Transverse colon (tissue), 4 donors: ENCODE measurements around the gene LYPD3. TPM values are rescaled to one million over a fixed set of nuclear protein-coding genes. Genes with fewer than 3 reads are reported as not detected.

Source experiments
- DNase-seq: peaks from one replicate; pipeline ENCODE4 v3.0.0-alpha.2; 2019
- H3K27ac ChIP-seq, 4 donors: fragments of 200-600 bp; sonication (generic); 2 replicates each; pipeline ENCODE4 v1.5.1; 2016 to 2018; ENCODE audit warnings: inconsistent platforms in 4 of 4
- H3K27me3 ChIP-seq: fragments of 200-600 bp; sonication (generic); 2 replicates; pipeline ENCODE4 v1.5.1; 2017; ENCODE audit warnings: inconsistent platforms
- H3K36me3 ChIP-seq, 4 donors: fragments of 200-600 bp; sonication (generic); 2 replicates each; pipeline ENCODE4 v1.5.1; 2017 to 2019; ENCODE audit warnings: inconsistent platforms in 4 of 4
- H3K4me1 ChIP-seq, 4 donors: fragments of 200-600 bp; sonication (generic); 2 replicates each; pipeline ENCODE4 v1.5.1; 2017 to 2020; ENCODE audit warnings: inconsistent platforms in 4 of 4
- H3K4me3 ChIP-seq, 4 donors: fragments of 200-600 bp; sonication (generic); 1 replicate in 1 of 4; 2 replicates in 3 of 4; pipeline versions ENCODE4 v1.5.1 to v1.6.1; 2017 to 2019; ENCODE audit warnings: inconsistent platforms in 4 of 4
- H3K9me3 ChIP-seq, 2 donors: fragments of 200-600 bp; sonication (generic); 2 replicates each; pipeline ENCODE4 v1.5.1; 2017 to 2019; ENCODE audit warnings: inconsistent platforms in 2 of 2
- EP300 ChIP-seq: sonication (generic); formaldehyde crosslinking; IDR thresholded peaks from one replicate; pipeline ENCODE4 v1.6.1; 2017; ENCODE audit warnings: antibody characterized with exemption, low read depth
- POLR2A ChIP-seq: fragments of 450-650 bp; IDR thresholded peaks from one replicate; pipeline ENCODE4 v1.6.1; 2016; ENCODE audit warnings: antibody characterized with exemption, mild to moderate bottlenecking, moderate library complexity
- POLR2AphosphoS5 ChIP-seq, 3 donors: sonication (generic); formaldehyde crosslinking; IDR thresholded peaks; one replicate each; pipeline ENCODE4 v1.6.1; 2016; ENCODE audit warnings: antibody characterized with exemption in 3 of 3
- WGBS, 2 donors: methylation state at CpG; one replicate each; pipeline ENCODE4 v1.1.5; 2018; ENCODE audit warnings: low coverage in 1 of 2; 5-methylcytosine and 5-hydroxymethylcytosine counted together
- in situ Hi-C, 4 donors: fragments of 200-750 bp; cut with MboI; loops; one replicate each; pipeline versions ENCODE4 v1.15.0 to v1.15.1; 2017; ENCODE audit warnings: low sequenced_read_pairs in 3 of 4, low pct_ligation_motif_present in 1 of 4, low pct_unique_long_range_greater_than_20kb in 1 of 4
- intact Hi-C: fragments of 100-400 bp; cut with DNase I; formaldehyde crosslinking; loops from one replicate; pipeline ENCODE4 v1.15.1; 2023; ENCODE audit warnings: low total_unique reads
- total RNA-seq, 4 donors: library from RNA; depleted of rRNA; stranded (reverse); fragments of >200 nt; gene quantifications; one replicate each; pipeline ENCODE4 v1.1.0, GENCODE V29; 2016
- TF ChIP-seq, protein P1 (sequence below), 5 experiments: fragments of 200-600 bp in 3 of 5; fragments of 450-650 bp in 2 of 5; sonication (generic) in 3 of 5; IDR thresholded peaks; 1 replicate in 2 of 5; 2 replicates in 3 of 5; pipeline ENCODE4 v1.5.1; 2016 to 2017; ENCODE audit warnings: antibody characterized with exemption in 5 of 5, inconsistent platforms in 3 of 5, mild to moderate bottlenecking in 2 of 5, moderate library complexity in 1 of 5

Gene LYPD3
- total RNA-seq, 4 donors from 2014 or later, result 2.2 TPM; not detected in 3

- 57 to 65% methylated on average over 4 of the region's 4 CpGs for WGBS, 2 donors
- no peak for DNase-seq
- Histone ChIP-seq H3K27me3 (no peaks in the 10 kb centered on the region), H3K36me3 (no peaks in the 10 kb centered on the region), H3K27ac (no peak overlapping the region), H3K4me3 (no peak overlapping the region), H3K9me3 (no peaks in the 10 kb centered on the region), H3K4me1 (peaks cover 0 to 8% (median 0%) of the 10 kb centered on the region in 4 donors)
- in situ Hi-C loops (no loop called here), intact Hi-C loops (no loop called here)
- TF ChIP-seq POLR2A, result no peak
- no peak for TF ChIP-seq EP300
- TF ChIP-seq POLR2AphosphoS5 (IDR thresholded peaks at IDR 0.05), result no peak
- TF ChIP-seq, protein P1, sequence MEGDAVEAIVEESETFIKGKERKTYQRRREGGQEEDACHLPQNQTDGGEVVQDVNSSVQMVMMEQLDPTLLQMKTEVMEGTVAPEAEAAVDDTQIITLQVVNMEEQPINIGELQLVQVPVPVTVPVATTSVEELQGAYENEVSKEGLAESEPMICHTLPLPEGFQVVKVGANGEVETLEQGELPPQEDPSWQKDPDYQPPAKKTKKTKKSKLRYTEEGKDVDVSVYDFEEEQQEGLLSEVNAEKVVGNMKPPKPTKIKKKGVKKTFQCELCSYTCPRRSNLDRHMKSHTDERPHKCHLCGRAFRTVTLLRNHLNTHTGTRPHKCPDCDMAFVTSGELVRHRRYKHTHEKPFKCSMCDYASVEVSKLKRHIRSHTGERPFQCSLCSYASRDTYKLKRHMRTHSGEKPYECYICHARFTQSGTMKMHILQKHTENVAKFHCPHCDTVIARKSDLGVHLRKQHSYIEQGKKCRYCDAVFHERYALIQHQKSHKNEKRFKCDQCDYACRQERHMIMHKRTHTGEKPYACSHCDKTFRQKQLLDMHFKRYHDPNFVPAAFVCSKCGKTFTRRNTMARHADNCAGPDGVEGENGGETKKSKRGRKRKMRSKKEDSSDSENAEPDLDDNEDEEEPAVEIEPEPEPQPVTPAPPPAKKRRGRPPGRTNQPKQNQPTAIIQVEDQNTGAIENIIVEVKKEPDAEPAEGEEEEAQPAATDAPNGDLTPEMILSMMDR (IDR thresholded peaks at IDR 0.05), result no peak
These were observed 48.3 kb downstream of the LYPD3 start for GRCh38 chr19:43416951-43417623.

DNA sequence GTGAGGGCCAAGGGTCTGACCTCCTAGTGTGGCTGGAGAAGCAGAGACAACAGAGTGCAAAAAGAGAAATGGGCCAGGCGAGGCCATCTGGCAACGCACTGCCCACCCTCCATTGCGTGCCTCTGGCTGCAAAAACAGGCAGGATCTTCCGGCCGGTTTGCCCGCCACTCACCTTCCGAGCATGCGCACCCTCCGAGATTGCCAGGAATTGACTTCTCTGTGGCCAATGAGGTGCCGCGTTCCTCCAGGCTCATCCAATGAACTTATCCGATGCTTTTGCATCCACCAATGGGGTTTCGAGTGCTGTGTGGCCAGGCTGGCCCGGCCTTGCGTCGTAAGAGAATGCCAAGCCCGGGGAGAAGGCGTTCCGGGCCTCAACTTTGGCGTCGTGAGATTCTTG lies 50.9 kb downstream of the LYPD3 start, which contains the start of gene TEX101:
TEX101 (plus strand) TSS at position 337 of the 400 bp plus-strand sequence. CDS start 1,030 bp downstream, outside the sequence.
- H3K9me3 ChIP-seq, result no peaks in the 10 kb centered on the region
- H3K36me3 ChIP-seq, result no peaks in the 10 kb centered on the region
- no peak within 1 kb of the TSS for H3K4me3 ChIP-seq
- intact Hi-C loops (no loop called here), in situ Hi-C loops (no loop called here)
- WGBS, 2 donors, result 95% methylated on average over 21 of the region's 21 CpGs; no CpG with 5 or more reads in 1 of the 2 donors
- TF ChIP-seq POLR2A, result no peak
- TF ChIP-seq EP300, result no peak
- no peaks in the 10 kb centered on the region for H3K27me3 ChIP-seq
- no peak for DNase-seq
- H3K27ac ChIP-seq, result no peak within 1 kb of the TSS
- H3K4me1 ChIP-seq, result peaks cover 0 to 8% (median 0%) of the 10 kb centered on the region in 4 donors

GRCh38 chr19:43412441-43412840 lies 53.0 kb downstream of the LYPD3 start:
- no peaks in the 10 kb centered on the region for H3K9me3 ChIP-seq
- no peaks in the 10 kb centered on the region for H3K27me3 ChIP-seq
- TF ChIP-seq POLR2AphosphoS5 (IDR thresholded peaks at IDR 0.05), result no peak
- TF ChIP-seq, protein P1 (IDR thresholded peaks at IDR 0.05), result no peak
- no peak for TF ChIP-seq POLR2A
- no peak for TF ChIP-seq EP300
- H3K36me3 ChIP-seq, result no peaks in the 10 kb centered on the region
- intact Hi-C loops, result no loop called here
- no peak overlapping the region for H3K27ac ChIP-seq
- DNase-seq, result no peak
- WGBS, 2 donors, result 85% methylated on average over 6 of the region's 6 CpGs; no CpG with 5 or more reads in 1 of the 2 donors
- no peak overlapping the region for H3K4me3 ChIP-seq
- in situ Hi-C loops, result no loop called here
- H3K4me1 ChIP-seq, result peaks cover 0 to 8% (median 0%) of the 10 kb centered on the region in 4 donors

Other genes with a start within 250 kb of the LYPD3 start
- gene PSG9, start 196.1 kb downstream of the LYPD3 start, total RNA-seq, result not detected
- gene CD177, start 111.9 kb downstream of the LYPD3 start, total RNA-seq, result 100 to 1,000 TPM in 2 of 4 donors, 10 to 100 TPM in 2; 12.1 to 720 (median 82.6) TPM
- gene TEX101, start 50.7 kb downstream of the LYPD3 start, total RNA-seq, result not detected
- gene PHLDB3, start 39.1 kb upstream of the LYPD3 start, total RNA-seq, result 10 to 100 TPM; 10.2 to 28.7 (median 16.5) TPM
- 100 to 1,000 TPM; 438 to 667 (median 458) TPM for gene ETHE1, start 61.6 kb upstream of the LYPD3 start, total RNA-seq
- gene ZNF575, start 67.6 kb upstream of the LYPD3 start, total RNA-seq, result 1 to 10 TPM in 2 of 4 donors, under 1 TPM in 1, not detected in 1; 0.20 to 1.9 (median 1.8) TPM
- 100 to 1,000 TPM in 1 of 4 donors, 10 to 100 TPM in 2, 1 to 10 TPM in 1; 8.0 to 147 (median 15.8) TPM for gene XRCC1, start 109.9 kb upstream of the LYPD3 start, total RNA-seq
- 1 to 10 TPM in 3 of 4 donors, not detected in 1; 1.1 to 4.0 (median 1.6) TPM for gene PINLYP, start 110.2 kb upstream of the LYPD3 start, total RNA-seq
- gene IRGQ, start 130.5 kb upstream of the LYPD3 start, total RNA-seq, result 10 to 100 TPM; 15.7 to 32.5 (median 24.7) TPM
- gene ZNF576, start 131.0 kb upstream of the LYPD3 start, total RNA-seq, result 10 to 100 TPM in 2 of 4 donors, 1 to 10 TPM in 2; 3.7 to 11.9 (median 9.8) TPM
- gene SRRM5, start 146.5 kb upstream of the LYPD3 start, total RNA-seq, result 1 to 10 TPM in 1 of 4 donors, under 1 TPM in 2, not detected in 1; 0.14 to 2.2 (median 0.64) TPM
- gene ZNF428, start 154.0 kb upstream of the LYPD3 start, total RNA-seq, result 10 to 100 TPM in 3 of 4 donors, 1 to 10 TPM in 1; 3.0 to 17.1 (median 15.1) TPM
- 1 to 10 TPM in 3 of 4 donors, not detected in 1; 2.5 to 4.0 (median 3.7) TPM for gene CADM4, start 174.2 kb upstream of the LYPD3 start, total RNA-seq
- gene PLAUR, start 204.6 kb upstream of the LYPD3 start, total RNA-seq, result 10 to 100 TPM; 12.1 to 76.2 (median 54.7) TPM